Thoracic aorta (tissue), 2 donors: Measurements from ENCODE around the gene TSSK1B. TPM values are rescaled to one million over a fixed set of nuclear protein-coding genes. Genes with fewer than 3 reads are reported as not detected.

ENCODE experiments used
- ATAC-seq: fragments of 150-250 bp; one replicate; pipeline ENCODE4 v1.8.0; 2017; ENCODE audit warnings: low read depth; ENCODE audit not compliant: insufficient number of reproducible peaks, low FRiP score
- DNase-seq: peaks from one replicate; pipeline ENCODE4 v3.0.0-alpha.2; 2020; ENCODE audit warnings: low spot score
- H3K27ac ChIP-seq, 2 donors: fragments of 200-600 bp; sonication (generic); 1 replicate in 1 of 2; 2 replicates in 1 of 2; pipeline ENCODE4 v1.5.1; 2016; ENCODE audit warnings: mild to moderate bottlenecking in 2 of 2, moderate library complexity in 2 of 2
- H3K27me3 ChIP-seq: fragments of 200-600 bp; sonication (generic); replicated peaks from 2 replicates; pipeline ENCODE4 v1.6.0; 2016; ENCODE audit warnings: mild to moderate bottlenecking; ENCODE audit not compliant: insufficient read depth
- H3K36me3 ChIP-seq: fragments of 200-600 bp; sonication (generic); one replicate; pipeline ENCODE4 v1.5.1; 2016
- H3K4me1 ChIP-seq, 2 donors: fragments of 200-600 bp; sonication (generic); 1 replicate in 1 of 2; 2 replicates in 1 of 2; pipeline versions ENCODE4 v1.5.1 to v1.6.0; 2016; ENCODE audit warnings: low read depth in 2 of 2, mild to moderate bottlenecking in 1 of 2; ENCODE audit not compliant: control insufficient read depth in 1 of 2
- H3K4me3 ChIP-seq: fragments of 200-600 bp; sonication (generic); 2 replicates; pipeline ENCODE4 v1.5.1; 2016; ENCODE audit warnings: mild to moderate bottlenecking
- H3K9me3 ChIP-seq: fragments of 200-600 bp; sonication (generic); 2 replicates; pipeline ENCODE4 v1.5.1; 2016
- CTCF ChIP-seq: fragments of 200-600 bp; sonication (generic); IDR thresholded peaks from one replicate; pipeline ENCODE4 v1.5.1; 2019; ENCODE audit warnings: antibody characterized with exemption
- total RNA-seq, 2 donors: library from RNA; depleted of rRNA; stranded (reverse); fragments of >200 nt; gene quantifications; one replicate each; pipeline versions ENCODE4 v1.1.0 to v1.2.3, GENCODE V29; 2016

Gene TSSK1B
- total RNA-seq, 2 donors from 2014 or later = not detected

- no peak for TF ChIP-seq CTCF
- H3K4me1 ChIP-seq = no peaks in the 10 kb centered on the region
- no peaks in the 10 kb centered on the region for H3K27me3 ChIP-seq
- no peaks in the 10 kb centered on the region for H3K9me3 ChIP-seq
- ATAC-seq = no peak
- no peak for DNase-seq
- no peak overlapping the region for H3K27ac ChIP-seq
- H3K4me3 ChIP-seq = no peak overlapping the region
- no peaks in the 10 kb centered on the region for H3K36me3 ChIP-seq
Measured at GRCh38 chr5:113452941-113453340, 18.2 kb upstream of the TSSK1B start.

- DNase-seq = no peak
- Histone ChIP-seq H3K27ac (no peak overlapping the region), H3K9me3 (no peaks in the 10 kb centered on the region), H3K36me3 (no peaks in the 10 kb centered on the region), H3K4me1 (no peaks in the 10 kb centered on the region), H3K27me3 (no peaks in the 10 kb centered on the region), H3K4me3 (no peak overlapping the region)
- TF ChIP-seq CTCF = no peak
- ATAC-seq = no peak
Measured at GRCh38 chr5:113451797-113452196, 17.0 kb upstream of the TSSK1B start.

- Histone ChIP-seq H3K4me3 (no peak overlapping the region), H3K9me3 (no peaks in the 10 kb centered on the region), H3K27me3 (no peaks in the 10 kb centered on the region), H3K27ac (no peak overlapping the region), H3K36me3 (no peaks in the 10 kb centered on the region), H3K4me1 (no peaks in the 10 kb centered on the region)
- ATAC-seq (no peak), DNase-seq (no peak)
- no peak for TF ChIP-seq CTCF
Measured at GRCh38 chr5:113450929-113451328, 16.1 kb upstream of the TSSK1B start.

GRCh38 chr5:113450462-113450861 is 15.7 kb upstream of the TSSK1B start:
- Histone ChIP-seq H3K36me3 (no peaks in the 10 kb centered on the region), H3K27me3 (no peaks in the 10 kb centered on the region), H3K9me3 (no peaks in the 10 kb centered on the region), H3K27ac (no peak overlapping the region), H3K4me3 (no peak overlapping the region), H3K4me1 (no peaks in the 10 kb centered on the region)
- ATAC-seq = no peak
- no peak for DNase-seq
- TF ChIP-seq CTCF = no peak

GRCh38 chr5:113448252-113448651 is 13.5 kb upstream of the TSSK1B start:
- DNase-seq = no peak
- Histone ChIP-seq H3K27me3 (no peaks in the 10 kb centered on the region), H3K4me3 (no peak overlapping the region), H3K4me1 (no peaks in the 10 kb centered on the region), H3K36me3 (no peaks in the 10 kb centered on the region), H3K9me3 (no peaks in the 10 kb centered on the region), H3K27ac (no peak overlapping the region)
- no peak for ATAC-seq
- TF ChIP-seq CTCF = no peak
